ENCODE results near the gene RASA1.

GRCh38 chr5:87329114-87329513, 61.4 kb downstream of the RASA1 start:
- TF ChIP-seq YY1 (IDR thresholded peaks at IDR 0.05; ENCODE audit: extremely low read depth, insufficient replicate concordance, low read depth, low read length) (no peak), CTCF (IDR thresholded peaks at IDR 0.05 in 2 of 3, conservative IDR thresholded peaks at IDR 0.05 in 1 of 3; ENCODE audit: borderline replicate concordance in 1 of 3, insufficient read depth in 1 of 3, low read depth in 2 of 3, low read length in 2 of 3) (no peak), SP1 (IDR thresholded peaks at IDR 0.05; ENCODE audit: low read depth) (no peak), MAX (IDR thresholded peaks at IDR 0.05) (no peak), RAD21 (IDR thresholded peaks at IDR 0.05; ENCODE audit: low read depth) (no peak), POLR2AphosphoS5 (IDR thresholded peaks at IDR 0.05; ENCODE audit: low read depth, low read length) (no peak), POLR2A (IDR thresholded peaks at IDR 0.05; ENCODE audit: borderline replicate concordance, extremely low read depth, insufficient read depth, insufficient read length) (no peak), EZH2 (IDR thresholded peaks at IDR 0.05) (no peak), FOSL1 (IDR thresholded peaks at IDR 0.05; ENCODE audit: low read depth) (no peak), ZNF274 (IDR thresholded peaks at IDR 0.05; ENCODE audit: low read depth, low read length) (no peak), CEBPB (IDR thresholded peaks at IDR 0.05; ENCODE audit: low read depth) (no peak), ZFX (IDR thresholded peaks at IDR 0.05) (no peak), JUND (IDR thresholded peaks at IDR 0.05) (no peak)

All from HCT116 (cell line).